ENCODE results near the gene OXCT1.

Gene OXCT1

DNA sequence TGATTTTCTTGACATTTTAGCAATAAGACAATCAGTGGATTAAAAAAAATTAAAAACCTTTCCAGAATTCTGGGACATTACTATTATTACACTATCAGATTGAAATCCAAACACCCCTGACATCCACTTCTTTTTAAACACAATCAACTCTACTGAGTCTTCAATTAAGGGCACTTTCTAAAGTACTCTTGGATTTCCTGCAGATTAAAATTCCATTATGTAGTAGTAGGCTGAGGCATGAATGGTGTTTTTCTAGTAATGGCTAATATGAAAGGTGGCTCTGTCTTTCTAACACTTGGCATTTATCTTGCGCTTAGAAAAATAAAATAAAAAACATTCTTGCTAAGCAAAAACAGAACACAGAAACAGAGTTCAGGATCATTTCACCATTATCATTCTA, 107.8 kb downstream of the OXCT1 start:
- DNase-seq (ENCODE audit: extremely low read depth, low read depth) = no peak
- no peak for TF ChIP-seq CTCF (IDR thresholded peaks at IDR 0.05; ENCODE audit: low read depth, low read length, missing control alignments)
- H3K4me3 ChIP-seq (replicated peaks; ENCODE audit: low read depth, low read length) = no peak overlapping the region

- no peak for DNase-seq (ENCODE audit: extremely low read depth, low read depth)
These were observed 108.6 kb downstream of the OXCT1 start for GRCh38 chr5:41761663-41762062.

GRCh38 chr5:41755705-41756104, 114.5 kb downstream of the OXCT1 start:
- no peak for DNase-seq (ENCODE audit: extremely low read depth, low read depth)
- TF ChIP-seq CTCF (IDR thresholded peaks at IDR 0.05; ENCODE audit: low read depth, low read length, missing control alignments) = no peak
- no peak overlapping the region for H3K4me3 ChIP-seq (replicated peaks; ENCODE audit: low read depth, low read length)

More at GRCh38 chr5:41761663-41762062, 108.6 kb downstream of the OXCT1 start:
- TF ChIP-seq CTCF (IDR thresholded peaks at IDR 0.05; ENCODE audit: low read depth, low read length, missing control alignments) = no peak
- no peak overlapping the region for H3K4me3 ChIP-seq (replicated peaks; ENCODE audit: low read depth, low read length)

- no peak for DNase-seq (ENCODE audit: extremely low read depth, low read depth)
- no peak overlapping the region for H3K4me3 ChIP-seq (replicated peaks; ENCODE audit: low read depth, low read length)
- no peak for TF ChIP-seq CTCF (IDR thresholded peaks at IDR 0.05; ENCODE audit: low read depth, low read length, missing control alignments)
These were observed 115.4 kb downstream of the OXCT1 start for GRCh38 chr5:41754857-41755256.

- H3K4me3 ChIP-seq (replicated peaks; ENCODE audit: low read depth, low read length) = no peak overlapping the region
- TF ChIP-seq CTCF (IDR thresholded peaks at IDR 0.05; ENCODE audit: low read depth, low read length, missing control alignments) = no peak
- DNase-seq (ENCODE audit: extremely low read depth, low read depth) = no peak
These were observed 118.4 kb downstream of the OXCT1 start for GRCh38 chr5:41751867-41752266.

- DNase-seq (ENCODE audit: extremely low read depth, low read depth) = no peak
- no peak for TF ChIP-seq CTCF (IDR thresholded peaks at IDR 0.05; ENCODE audit: low read depth, low read length, missing control alignments)
- H3K4me3 ChIP-seq (replicated peaks; ENCODE audit: low read depth, low read length) = no peak overlapping the region
These were observed 121.6 kb downstream of the OXCT1 start for GRCh38 chr5:41748631-41749030.

GRCh38 chr5:41747708-41748107, 122.5 kb downstream of the OXCT1 start:
- H3K4me3 ChIP-seq (replicated peaks; ENCODE audit: low read depth, low read length) = no peak overlapping the region
- DNase-seq (ENCODE audit: extremely low read depth, low read depth) = no peak
- no peak for TF ChIP-seq CTCF (IDR thresholded peaks at IDR 0.05; ENCODE audit: low read depth, low read length, missing control alignments)

Data from HFF-Myc (cell line).